CD4-positive, alpha-beta T cell treated with Interleukin-4 for 4 hours (primary cell): ENCODE data around the gene NODAL.

Experiments used
- DNase-seq: peaks from one replicate; pipeline ENCODE4 v3.0.0-alpha.2; 2020

NODAL gene

DNA sequence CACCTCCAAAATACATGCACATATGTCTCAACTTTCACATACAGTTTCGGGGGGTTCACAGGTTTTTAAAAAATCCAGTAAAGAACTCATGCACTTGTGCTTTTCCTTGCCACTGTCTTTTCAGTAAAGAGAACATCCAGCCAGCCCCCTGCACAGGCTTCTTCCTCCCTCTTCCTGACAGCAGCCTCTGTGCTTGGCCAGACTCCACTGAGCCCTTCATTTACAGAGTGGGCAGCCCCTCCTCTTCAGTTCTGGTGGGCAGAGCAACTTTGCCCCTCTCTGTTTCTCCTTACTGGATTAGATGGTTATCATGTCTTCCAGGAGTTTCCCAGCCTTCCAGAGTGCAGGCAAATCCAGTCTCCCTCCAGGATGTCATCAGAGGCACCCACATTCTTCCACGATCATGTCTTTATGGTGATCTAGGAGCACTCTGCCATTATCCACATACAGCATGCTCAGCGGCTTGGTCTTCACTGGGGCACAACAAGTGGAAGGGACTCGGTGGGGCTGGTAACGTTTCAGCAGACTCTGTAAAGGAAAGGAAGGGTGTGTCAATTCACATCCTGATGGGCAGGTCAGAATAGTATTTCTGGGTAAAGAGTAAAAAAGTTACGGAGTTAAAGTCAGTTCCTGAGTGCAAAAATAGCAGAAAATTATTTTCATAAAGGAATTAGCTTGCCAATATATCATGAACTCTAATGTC, 8.8 kb downstream of the NODAL start:
- DNase-seq: no peak

DNA sequence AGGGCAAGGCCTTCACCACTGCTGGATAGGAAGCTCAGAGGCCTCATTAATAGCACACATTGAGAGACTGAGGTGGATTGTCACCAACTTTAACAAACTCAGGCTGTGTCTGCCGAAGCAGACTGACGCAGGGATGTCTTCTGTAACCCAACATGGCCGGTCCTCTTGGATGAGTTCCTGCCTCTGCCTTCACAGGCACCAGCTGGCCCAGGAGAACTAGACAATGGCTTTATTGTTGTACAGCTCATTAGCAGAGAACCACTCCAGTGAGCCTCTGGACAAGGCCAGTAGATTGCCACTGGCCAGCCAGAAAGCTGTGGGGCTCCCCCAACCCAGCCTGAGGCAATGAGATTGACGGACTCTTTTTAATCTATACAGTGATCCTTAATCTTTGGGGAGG, 9.4 kb downstream of the NODAL start:
- no peak for DNase-seq

DNA sequence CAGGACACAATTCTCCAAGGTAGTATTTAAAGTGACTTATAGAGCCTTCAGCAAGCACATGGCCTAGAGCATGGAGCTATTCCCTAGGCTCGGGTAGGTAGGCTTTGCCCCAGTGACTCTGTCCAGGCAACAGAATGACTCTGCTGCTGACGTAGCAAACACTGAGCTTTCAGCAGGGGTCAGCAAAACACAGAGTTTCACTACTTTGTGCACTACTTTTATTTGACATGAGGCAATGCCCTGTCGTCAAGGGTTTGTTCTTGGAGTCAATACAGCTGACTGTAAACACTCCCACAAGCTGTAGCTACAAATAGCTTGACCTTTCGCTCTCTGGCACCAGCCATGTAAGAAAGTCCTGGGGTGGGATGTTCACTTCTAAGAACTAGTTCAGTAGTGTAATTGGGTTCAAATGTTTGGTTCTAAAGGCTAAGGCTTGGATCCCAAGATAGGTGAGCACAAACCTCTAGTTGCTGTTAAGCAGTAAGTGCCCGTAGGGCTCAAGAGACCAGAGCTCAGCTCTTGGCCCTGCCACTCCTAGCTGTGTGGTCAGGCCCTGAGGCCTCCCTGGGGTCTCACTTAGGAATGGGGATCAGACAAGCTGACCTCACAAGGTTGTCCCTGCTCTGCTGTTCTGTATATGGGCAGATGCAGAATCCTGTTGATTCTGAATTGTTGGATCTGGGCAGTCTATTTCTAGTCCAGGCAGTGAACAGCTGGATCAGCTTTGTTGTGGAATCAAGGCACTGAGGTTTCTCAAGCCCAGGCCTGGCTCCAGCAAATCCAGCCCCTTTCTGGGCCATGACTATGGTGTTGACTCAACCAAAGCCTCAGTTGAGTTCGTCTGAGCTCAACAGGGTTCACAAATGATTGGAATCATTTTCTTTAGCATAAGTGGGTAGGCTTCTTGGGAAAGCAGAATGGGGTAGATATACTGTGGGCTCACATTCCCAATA, 10.7 kb downstream of the NODAL start:
- DNase-seq: no peak

GRCh38 chr10:70426823-70427222, 14.7 kb downstream of the NODAL start:
- no peak for DNase-seq

- DNase-seq: no peak
Measured at GRCh38 chr10:70425096-70425495, 16.4 kb downstream of the NODAL start.

GRCh38 chr10:70424320-70424719, 17.2 kb downstream of the NODAL start:
- no peak for DNase-seq

DNA sequence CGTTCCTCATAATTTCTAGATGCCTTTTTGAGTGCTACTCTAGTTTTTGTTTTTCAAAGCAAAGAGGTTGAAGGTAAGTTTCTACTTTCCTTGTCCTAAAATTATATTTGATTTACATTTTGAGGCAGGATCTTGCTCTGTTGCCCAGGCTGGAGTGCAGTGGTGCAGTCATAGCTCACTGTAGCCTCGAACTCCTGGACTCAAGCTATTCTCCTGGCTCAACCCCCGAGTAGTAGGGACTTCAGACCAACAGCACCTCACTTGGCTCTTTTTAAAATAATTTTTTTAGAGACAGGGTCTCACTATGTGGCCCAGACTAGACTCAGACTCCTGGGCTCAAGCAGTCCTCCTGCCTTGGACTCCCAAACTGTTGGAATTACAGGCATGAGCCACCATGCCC, 22.8 kb downstream of the NODAL start:
- DNase-seq: no peak

GRCh38 chr10:70418229-70418628, 23.3 kb downstream of the NODAL start:
- peak; percentile 11 for DNase-seq

- no peak for DNase-seq
Measured at GRCh38 chr10:70417568-70417967, 23.9 kb downstream of the NODAL start.

GRCh38 chr10:70412356-70412755, 29.1 kb downstream of the NODAL start:
- no peak for DNase-seq

DNA sequence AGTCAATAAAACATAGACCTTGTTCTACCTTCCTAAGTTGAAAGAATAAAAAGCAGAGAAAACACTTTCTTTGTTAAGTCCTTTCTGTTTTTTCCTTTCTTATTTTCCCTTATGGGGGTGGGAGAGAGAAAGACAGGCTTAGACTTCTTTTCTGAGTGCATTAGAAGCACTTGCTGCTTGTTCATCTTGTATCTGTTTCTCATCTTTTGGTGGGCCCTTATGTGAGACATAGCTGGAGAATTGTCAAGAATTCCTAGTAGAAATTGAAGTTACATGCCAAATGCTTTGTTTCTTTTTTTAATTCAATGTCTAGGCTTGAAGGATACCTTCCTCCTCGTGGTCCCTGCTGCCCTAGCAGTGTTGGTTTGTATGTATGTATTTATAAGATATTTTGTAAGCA, 30.9 kb downstream of the NODAL start:
- no peak for DNase-seq

GRCh38 chr10:70409772-70410171, 31.7 kb downstream of the NODAL start:
- no peak for DNase-seq

- DNase-seq: peak; percentile 44
Measured at GRCh38 chr10:70405037-70405824, 36.2 kb downstream of the NODAL start.

GRCh38 chr10:70404787-70405036, 36.8 kb downstream of the NODAL start:
- no peak for DNase-seq

DNA sequence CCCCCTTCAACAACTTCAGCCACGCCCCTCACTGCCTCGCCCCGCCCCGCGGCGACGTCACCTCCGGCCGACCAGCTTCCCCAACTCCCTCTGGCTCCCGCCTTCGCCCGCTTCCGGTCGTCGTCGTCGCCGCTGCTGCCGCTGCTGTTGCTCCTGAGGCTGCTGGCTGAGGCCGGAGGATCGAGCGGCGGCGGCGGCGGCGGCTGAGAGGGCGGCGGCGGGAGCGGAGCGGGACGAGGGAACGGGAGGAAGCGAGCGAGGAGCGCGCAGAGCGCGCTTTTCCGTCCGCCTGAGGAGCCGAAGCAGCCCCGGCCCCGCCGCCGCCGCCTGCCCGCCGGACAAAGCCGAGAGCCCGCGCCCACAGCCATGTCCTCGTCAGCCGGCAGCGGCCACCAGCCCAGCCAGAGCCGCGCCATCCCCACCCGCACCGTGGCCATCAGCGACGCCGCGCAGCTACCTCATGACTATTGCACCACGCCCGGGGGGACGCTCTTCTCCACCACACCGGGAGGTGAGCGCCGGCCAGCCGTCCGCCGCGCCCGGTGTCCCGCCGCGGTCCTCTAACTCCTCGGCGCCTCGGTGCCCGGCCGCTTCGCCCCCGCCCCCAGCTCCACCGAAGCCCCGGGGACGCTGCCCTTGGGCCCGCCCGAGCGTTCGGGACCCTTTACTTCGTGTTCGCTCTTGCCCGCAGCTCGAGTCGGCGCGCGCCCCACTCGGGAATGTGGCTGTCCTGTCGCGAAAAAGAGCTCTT, 37.3 kb downstream of the NODAL start, which contains the start of gene EIF4EBP2:
EIF4EBP2 (plus strand) TSS at position 110 of the 751 bp plus-strand sequence; CDS start at position 367, 257 bp downstream.
- DNase-seq: peak; percentile 94

DNA sequence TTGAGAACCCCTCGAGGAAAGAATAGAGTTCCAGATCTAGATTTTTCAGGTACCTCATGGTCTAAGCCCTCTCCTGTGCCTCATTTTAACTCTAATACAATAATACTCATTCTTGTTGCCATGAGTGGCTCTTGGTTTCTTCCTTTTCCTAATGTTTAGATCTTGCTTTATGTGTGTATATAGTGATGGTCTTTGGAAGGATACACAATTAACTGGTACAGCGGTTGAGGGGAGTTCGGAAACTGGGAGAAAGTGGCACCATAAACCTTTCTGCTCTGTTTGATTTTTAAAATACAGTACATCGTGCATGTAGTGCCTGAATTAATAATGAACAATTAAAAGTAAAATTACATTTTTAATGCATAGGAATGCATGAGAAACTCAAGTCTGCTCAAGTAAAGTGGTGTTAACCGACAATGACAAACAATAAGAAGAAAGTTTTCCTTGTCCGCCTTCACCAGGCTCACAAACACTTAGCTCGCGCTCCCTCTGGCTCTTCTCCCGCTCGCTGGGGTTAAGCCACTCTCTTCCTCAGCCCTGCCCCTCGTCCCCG, 37.9 kb downstream of the NODAL start:
- no peak for DNase-seq

DNA sequence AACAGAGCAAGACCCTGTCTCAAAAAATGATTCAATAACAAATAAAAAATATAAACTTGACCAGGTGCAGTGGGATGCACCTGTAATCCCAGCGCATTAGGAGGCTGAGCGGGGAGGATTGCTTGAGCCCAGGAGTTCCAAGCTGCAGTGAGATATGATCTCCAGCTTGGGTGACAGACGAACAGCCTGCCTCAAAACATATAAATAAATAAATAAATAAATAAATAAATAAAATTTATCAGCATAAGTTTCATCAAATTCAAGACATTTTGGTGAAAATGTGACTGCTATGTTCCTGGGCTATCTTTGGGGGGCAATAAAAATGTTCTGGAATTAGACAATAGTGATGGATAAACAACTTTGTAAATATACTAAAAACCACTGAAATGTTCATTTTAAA, 42.3 kb downstream of the NODAL start:
- DNase-seq: no peak

GRCh38 chr10:70396140-70396539, 45.3 kb downstream of the NODAL start:
- DNase-seq: no peak

DNA sequence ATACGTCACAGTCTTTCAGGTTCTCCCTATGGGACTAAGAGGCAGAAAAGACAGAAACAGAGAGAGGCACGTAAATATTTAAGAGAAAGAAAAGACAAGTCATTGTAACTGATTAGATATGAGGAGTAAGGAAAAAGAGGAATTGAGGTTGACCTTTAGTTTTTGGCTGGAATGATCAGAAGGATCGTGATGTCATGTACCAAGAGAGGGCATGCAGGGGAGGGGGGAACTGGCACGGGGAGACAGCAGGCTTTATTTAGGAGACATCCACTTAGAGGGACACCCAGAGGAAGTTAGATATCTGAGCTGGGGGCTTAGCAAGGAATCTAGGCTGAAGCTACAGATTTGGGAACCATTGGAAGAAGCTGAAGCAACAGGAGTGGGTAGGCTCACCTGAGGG, 49.8 kb downstream of the NODAL start:
- no peak for DNase-seq
